ENCODE data around the gene FIBP. TPM values are rescaled to one million over a fixed set of nuclear protein-coding genes. Genes with fewer than 3 reads are reported as not detected.

FIBP gene
- total and polyA plus RNA-seq, 10 of the 15 experiments (the other 5 are each of a cell fraction or from before 2014, with no cell fraction given) = 65.1 to 182 (median 94.6) TPM

DNA sequence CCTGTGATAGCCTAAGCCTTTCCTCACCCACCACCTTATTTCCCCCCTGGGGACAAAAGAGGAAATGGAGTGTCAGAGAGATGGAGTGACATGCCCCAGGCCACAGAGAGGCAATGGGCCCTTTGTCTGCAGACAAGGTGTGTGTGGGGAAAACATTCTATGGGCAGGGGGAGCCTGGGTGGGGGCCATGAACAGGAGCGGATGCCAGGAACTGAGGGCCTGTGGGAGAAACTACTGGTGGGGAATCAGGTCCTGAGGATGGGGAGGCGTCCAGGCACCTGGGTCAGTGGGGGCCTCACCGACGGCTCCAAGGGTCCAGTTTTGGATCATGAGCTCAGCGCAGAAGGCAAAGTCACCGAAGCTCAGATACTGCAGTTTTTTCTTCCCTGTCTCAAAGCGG lies 3.0 kb downstream of the FIBP start:
- ChIA-PET RAD21 (ENCODE audit: unreplicated experiment) (interaction anchor here (0.9 to 4.1 kb wide), 22 partner anchors 9 to 315 kb away, joined by 3 to 40 read pairs (median 6); partner anchors contain the start of genes KAT5 and MUS81), POLR2A (interaction anchor here (0.7 to 4.0 kb wide), 5 partner anchors 11 to 77 kb away, joined by 3 to 33 read pairs (median 5); partner anchors contain the start of genes CFL1 and MUS81), CTCF (interaction anchor here (0.6 to 11.0 kb wide), 55 partner anchors 8 to 373 kb away, joined by 3 to 167 read pairs (median 5); partner anchors contain the start of genes AP5B1, CFL1, EFEMP2 and FOSL1), SMC1A (ENCODE audit: uncharacterized antibody, unreplicated experiment) (interaction anchor here (0.9 to 2.7 kb wide), 18 partner anchors 8 to 250 kb away, joined by 3 to 28 read pairs (median 6); partner anchors contain the start of genes KAT5 and MUS81)
- Histone ChIP-seq H4K20me1 (ENCODE audit: control insufficient read depth, insufficient read depth) (no peaks in the 10 kb centered on the region), H3K27me3 (replicated peaks in 1 of 2; ENCODE audit: control insufficient read depth in 2 of 2, insufficient read depth in 2 of 2, low read length in 1 of 2) (no peaks in the 10 kb centered on the region), H3K36me3 (ENCODE audit: control insufficient read depth in 2 of 2, insufficient read depth in 2 of 2, low read length in 1 of 2) (peaks cover 12 to 25% of the 10 kb centered on the region in 2 experiments), H3K9me3 (replicated peaks; ENCODE audit: control insufficient read depth, insufficient read depth, low read length) (no peaks in the 10 kb centered on the region), H2AFZ (ENCODE audit: control insufficient read depth, low read depth, low read length) (no peak overlapping the region), H3K9ac (ENCODE audit: control insufficient read depth, insufficient read depth, low read length) (no peak overlapping the region), H3K4me2 (ENCODE audit: control insufficient read depth, insufficient read depth) (no peak overlapping the region), H3K4me1 (ENCODE audit: control insufficient read depth, insufficient read depth, low read length) (peaks cover 28% of the 10 kb centered on the region), H3K79me2 (ENCODE audit: control insufficient read depth, insufficient read depth, low read length) (peaks cover 20% of the 10 kb centered on the region), H3K27ac (ENCODE audit: control insufficient read depth, insufficient read depth) (no peak overlapping the region), H3K4me3 (no peak overlapping the region)
- intact Hi-C loops (cut with micrococcal nuclease; ENCODE audit: unreplicated experiment) (no loop called here), in situ Hi-C loops (cut with MboI) (no loop called here)
- DNase-seq (ENCODE audit: low read depth, low spot score) (no peak), FAIRE-seq (no peak), ATAC-seq (no peak)
- BruUV-seq (replicated peaks) = no TSS peak
- WGBS (ENCODE audit: insufficient coverage, insufficient replicate concordance, low lambda C conversion rate, missing lambda C conversion rate) = 85% methylated on average over 7 of the region's 7 CpGs
- TF ChIP-seq RELB (IDR thresholded peaks at IDR 0.05; ENCODE audit: low read depth) (no peak), ZZZ3 (IDR thresholded peaks at IDR 0.05; ENCODE audit: control insufficient read depth, insufficient read length, low read depth) (no peak), NFXL1 (IDR thresholded peaks at IDR 0.05; ENCODE audit: borderline replicate concordance) (no peak), CTCF (IDR thresholded peaks at IDR 0.05 in 2 of 3, conservative IDR thresholded peaks at IDR 0.05 in 1 of 3; ENCODE audit: control insufficient read depth in 2 of 3, extremely low read depth in 1 of 3, insufficient read depth in 1 of 3, low read depth in 3 of 3, low read length in 3 of 3) (no peak), YBX1 (IDR thresholded peaks at IDR 0.05) (no peak)
- TF ChIP-seq, protein P1, sequence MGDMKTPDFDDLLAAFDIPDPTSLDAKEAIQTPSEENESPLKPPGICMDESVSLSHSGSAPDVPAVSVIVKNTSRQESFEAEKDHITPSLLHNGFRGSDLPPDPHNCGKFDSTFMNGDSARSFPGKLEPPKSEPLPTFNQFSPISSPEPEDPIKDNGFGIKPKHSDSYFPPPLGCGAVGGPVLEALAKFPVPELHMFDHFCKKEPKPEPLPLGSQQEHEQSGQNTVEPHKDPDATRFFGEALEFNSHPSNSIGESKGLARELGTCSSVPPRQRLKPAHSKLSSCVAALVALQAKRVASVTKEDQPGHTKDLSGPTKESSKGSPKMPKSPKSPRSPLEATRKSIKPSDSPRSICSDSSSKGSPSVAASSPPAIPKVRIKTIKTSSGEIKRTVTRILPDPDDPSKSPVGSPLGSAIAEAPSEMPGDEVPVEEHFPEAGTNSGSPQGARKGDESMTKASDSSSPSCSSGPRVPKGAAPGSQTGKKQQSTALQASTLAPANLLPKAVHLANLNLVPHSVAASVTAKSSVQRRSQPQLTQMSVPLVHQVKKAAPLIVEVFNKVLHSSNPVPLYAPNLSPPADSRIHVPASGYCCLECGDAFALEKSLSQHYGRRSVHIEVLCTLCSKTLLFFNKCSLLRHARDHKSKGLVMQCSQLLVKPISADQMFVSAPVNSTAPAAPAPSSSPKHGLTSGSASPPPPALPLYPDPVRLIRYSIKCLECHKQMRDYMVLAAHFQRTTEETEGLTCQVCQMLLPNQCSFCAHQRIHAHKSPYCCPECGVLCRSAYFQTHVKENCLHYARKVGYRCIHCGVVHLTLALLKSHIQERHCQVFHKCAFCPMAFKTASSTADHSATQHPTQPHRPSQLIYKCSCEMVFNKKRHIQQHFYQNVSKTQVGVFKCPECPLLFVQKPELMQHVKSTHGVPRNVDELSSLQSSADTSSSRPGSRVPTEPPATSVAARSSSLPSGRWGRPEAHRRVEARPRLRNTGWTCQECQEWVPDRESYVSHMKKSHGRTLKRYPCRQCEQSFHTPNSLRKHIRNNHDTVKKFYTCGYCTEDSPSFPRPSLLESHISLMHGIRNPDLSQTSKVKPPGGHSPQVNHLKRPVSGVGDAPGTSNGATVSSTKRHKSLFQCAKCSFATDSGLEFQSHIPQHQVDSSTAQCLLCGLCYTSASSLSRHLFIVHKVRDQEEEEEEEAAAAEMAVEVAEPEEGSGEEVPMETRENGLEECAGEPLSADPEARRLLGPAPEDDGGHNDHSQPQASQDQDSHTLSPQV (IDR thresholded peaks at IDR 0.05) = no peak
- TF ChIP-seq, protein P2, sequence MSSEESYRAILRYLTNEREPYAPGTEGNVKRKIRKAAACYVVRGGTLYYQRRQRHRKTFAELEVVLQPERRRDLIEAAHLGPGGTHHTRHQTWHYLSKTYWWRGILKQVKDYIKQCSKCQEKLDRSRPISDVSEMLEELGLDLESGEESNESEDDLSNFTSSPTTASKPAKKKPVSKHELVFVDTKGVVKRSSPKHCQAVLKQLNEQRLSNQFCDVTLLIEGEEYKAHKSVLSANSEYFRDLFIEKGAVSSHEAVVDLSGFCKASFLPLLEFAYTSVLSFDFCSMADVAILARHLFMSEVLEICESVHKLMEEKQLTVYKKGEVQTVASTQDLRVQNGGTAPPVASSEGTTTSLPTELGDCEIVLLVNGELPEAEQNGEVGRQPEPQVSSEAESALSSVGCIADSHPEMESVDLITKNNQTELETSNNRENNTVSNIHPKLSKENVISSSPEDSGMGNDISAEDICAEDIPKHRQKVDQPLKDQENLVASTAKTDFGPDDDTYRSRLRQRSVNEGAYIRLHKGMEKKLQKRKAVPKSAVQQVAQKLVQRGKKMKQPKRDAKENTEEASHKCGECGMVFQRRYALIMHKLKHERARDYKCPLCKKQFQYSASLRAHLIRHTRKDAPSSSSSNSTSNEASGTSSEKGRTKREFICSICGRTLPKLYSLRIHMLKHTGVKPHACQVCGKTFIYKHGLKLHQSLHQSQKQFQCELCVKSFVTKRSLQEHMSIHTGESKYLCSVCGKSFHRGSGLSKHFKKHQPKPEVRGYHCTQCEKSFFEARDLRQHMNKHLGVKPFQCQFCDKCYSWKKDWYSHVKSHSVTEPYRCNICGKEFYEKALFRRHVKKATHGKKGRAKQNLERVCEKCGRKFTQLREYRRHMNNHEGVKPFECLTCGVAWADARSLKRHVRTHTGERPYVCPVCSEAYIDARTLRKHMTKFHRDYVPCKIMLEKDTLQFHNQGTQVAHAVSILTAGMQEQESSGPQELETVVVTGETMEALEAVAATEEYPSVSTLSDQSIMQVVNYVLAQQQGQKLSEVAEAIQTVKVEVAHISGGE (CRISPR knock-in tag; IDR thresholded peaks at IDR 0.05) = no peak

All from GM12878 (cell line).